Gastrocnemius medialis (tissue), 4 donors: ENCODE results near the gene PSMD10. TPM values are rescaled to one million over a fixed set of nuclear protein-coding genes. Genes with fewer than 3 reads are reported as not detected.
A peak's percentile ranks its signal among the peaks of the same experiment; 100 is the strongest.

ENCODE experiments used
- ATAC-seq, 2 donors: fragments of 150-250 bp; one replicate each; pipeline ENCODE4 v1.9.1; 2016
- DNase-seq, 2 donors: peaks; one replicate each; pipeline ENCODE4 v3.0.0-alpha.2; 2019
- H3K27ac ChIP-seq, 4 donors: fragments of 200-600 bp; sonication (generic); 1 replicate in 1 of 4; 2 replicates in 3 of 4; pipeline ENCODE4 v1.5.1; 2016 to 2018; ENCODE audit warnings: mild to moderate bottlenecking in 2 of 4, moderate library complexity in 1 of 4
- H3K27me3 ChIP-seq, 3 donors: fragments of 200-600 bp; sonication (generic) in 2 of 3; 1 replicate in 1 of 3; 2 replicates in 2 of 3; pipeline versions ENCODE4 v1.5.1 to v1.6.0; 2016 to 2019; ENCODE audit warnings: mild to moderate bottlenecking in 1 of 3, moderate library complexity in 1 of 3
- H3K36me3 ChIP-seq, 2 donors: fragments of 200-600 bp; sonication (generic) in 1 of 2; one replicate each; pipeline ENCODE4 v1.5.1; 2017 to 2018
- H3K4me1 ChIP-seq, 2 donors: fragments of 200-600 bp; sonication (generic) in 1 of 2; one replicate each; pipeline ENCODE4 v1.5.1; 2016 to 2017; ENCODE audit warnings: mild to moderate bottlenecking in 2 of 2
- H3K4me3 ChIP-seq, 4 donors: fragments of 200-600 bp; sonication (generic) in 3 of 4; 1 replicate in 1 of 4; 2 replicates in 3 of 4; pipeline ENCODE4 v1.5.1; 2016 to 2019; ENCODE audit warnings: mild to moderate bottlenecking in 2 of 4
- H3K9me3 ChIP-seq, 3 donors: fragments of 200-600 bp; sonication (generic) in 2 of 3; 1 replicate in 1 of 3; 2 replicates in 2 of 3; pipeline ENCODE4 v1.5.1; 2016 to 2019
- POLR2A ChIP-seq, 2 donors: fragments of 450-650 bp; IDR thresholded peaks; one replicate each; pipeline ENCODE4 v1.6.1; 2017; ENCODE audit warnings: antibody characterized with exemption in 2 of 2, mild to moderate bottlenecking in 2 of 2, moderate library complexity in 2 of 2
- in situ Hi-C, 4 donors: fragments of 200-750 bp; cut with MboI; loops; one replicate each; pipeline versions ENCODE4 v1.15.0 to v1.8.0; 2017; ENCODE audit warnings: low sequenced_read_pairs in 4 of 4
- intact Hi-C: fragments of 100-400 bp; cut with DNase I; formaldehyde crosslinking; loops from one replicate; pipeline ENCODE4 v1.15.1; 2023; ENCODE audit warnings: low total_unique reads
- total RNA-seq, 4 donors: library from RNA; depleted of rRNA; stranded (reverse); fragments of >200 nt; gene quantifications; one replicate each; pipeline versions ENCODE4 v1.1.0 to v1.2.3, GENCODE V29; 2016
- TF ChIP-seq, protein P1 (sequence below), 5 experiments: fragments of 450-650 bp in 3 of 5; fragments of 200-600 bp in 2 of 5; sonication (generic) in 2 of 5; IDR thresholded peaks in 4 of 5; conservative IDR thresholded peaks in 1 of 5; 1 replicate in 4 of 5; 2 replicates in 1 of 5; pipeline ENCODE4 v1.5.1; 2016 to 2019; ENCODE audit warnings: antibody characterized with exemption in 5 of 5, mild to moderate bottlenecking in 3 of 5, moderate library complexity in 3 of 5

Gene PSMD10
- total RNA-seq, 4 donors from 2014 or later, result 16.5 to 33.5 (median 18.6) TPM

DNA sequence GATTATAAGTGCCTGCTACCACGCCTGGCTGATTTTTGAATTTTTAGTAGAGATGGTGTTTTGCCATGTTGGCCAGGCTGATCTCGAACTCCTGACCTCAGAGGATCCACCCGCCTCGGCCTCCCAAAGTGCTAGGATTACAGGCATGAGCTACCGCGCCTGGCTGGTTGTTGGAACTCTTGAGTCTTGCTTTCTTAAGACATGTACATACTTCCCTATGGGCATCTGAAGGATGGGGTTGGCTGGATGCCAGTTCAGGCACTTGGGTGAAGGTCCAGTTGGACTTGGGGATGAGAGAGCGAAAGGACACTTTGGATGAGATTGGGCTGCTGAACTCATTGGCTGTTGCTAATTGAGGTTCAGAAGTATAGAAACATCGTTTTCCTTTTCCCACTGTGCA lies 40.7 kb upstream of the PSMD10 start:
- H3K27ac ChIP-seq, result peak overlapping the region; percentile 4 to 48 (median 22)
- ATAC-seq (no peak), DNase-seq (no peak)
- no peaks in the 10 kb centered on the region for H3K9me3 ChIP-seq
- no peaks in the 10 kb centered on the region for H3K27me3 ChIP-seq
- in situ Hi-C loops, result no loop called here
- H3K4me3 ChIP-seq, result no peak overlapping the region
- intact Hi-C loops, result no loop called here
- H3K4me1 ChIP-seq, result no peaks in the 10 kb centered on the region
- H3K36me3 ChIP-seq, result no peaks in the 10 kb centered on the region
- TF ChIP-seq, protein P1, sequence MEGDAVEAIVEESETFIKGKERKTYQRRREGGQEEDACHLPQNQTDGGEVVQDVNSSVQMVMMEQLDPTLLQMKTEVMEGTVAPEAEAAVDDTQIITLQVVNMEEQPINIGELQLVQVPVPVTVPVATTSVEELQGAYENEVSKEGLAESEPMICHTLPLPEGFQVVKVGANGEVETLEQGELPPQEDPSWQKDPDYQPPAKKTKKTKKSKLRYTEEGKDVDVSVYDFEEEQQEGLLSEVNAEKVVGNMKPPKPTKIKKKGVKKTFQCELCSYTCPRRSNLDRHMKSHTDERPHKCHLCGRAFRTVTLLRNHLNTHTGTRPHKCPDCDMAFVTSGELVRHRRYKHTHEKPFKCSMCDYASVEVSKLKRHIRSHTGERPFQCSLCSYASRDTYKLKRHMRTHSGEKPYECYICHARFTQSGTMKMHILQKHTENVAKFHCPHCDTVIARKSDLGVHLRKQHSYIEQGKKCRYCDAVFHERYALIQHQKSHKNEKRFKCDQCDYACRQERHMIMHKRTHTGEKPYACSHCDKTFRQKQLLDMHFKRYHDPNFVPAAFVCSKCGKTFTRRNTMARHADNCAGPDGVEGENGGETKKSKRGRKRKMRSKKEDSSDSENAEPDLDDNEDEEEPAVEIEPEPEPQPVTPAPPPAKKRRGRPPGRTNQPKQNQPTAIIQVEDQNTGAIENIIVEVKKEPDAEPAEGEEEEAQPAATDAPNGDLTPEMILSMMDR (IDR thresholded peaks at IDR 0.05 in 4 of 5, conservative IDR thresholded peaks at IDR 0.05 in 1 of 5), result no peak
- no peak for TF ChIP-seq POLR2A (IDR thresholded peaks at IDR 0.05)

DNA sequence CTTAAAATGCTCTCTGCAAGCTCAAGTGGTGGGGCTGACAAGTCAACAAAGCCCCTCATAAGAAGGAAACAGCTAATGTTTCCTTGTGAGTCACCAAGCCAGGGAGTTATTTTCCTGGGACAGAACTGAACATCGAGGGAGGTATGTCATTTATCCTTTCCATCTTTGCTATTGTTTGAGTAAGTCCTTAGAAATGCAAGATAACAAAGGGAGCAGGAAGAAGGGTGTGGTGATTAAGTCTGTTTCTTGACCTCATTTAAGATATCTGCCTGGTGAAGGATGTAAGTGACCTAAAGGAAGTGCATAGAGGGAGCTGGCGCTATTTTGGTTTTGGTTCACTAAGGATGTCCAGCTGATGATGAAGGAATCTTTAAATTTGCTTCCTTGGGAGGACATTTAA lies 40.1 kb upstream of the PSMD10 start:
- in situ Hi-C loops, result no loop called here

DNA sequence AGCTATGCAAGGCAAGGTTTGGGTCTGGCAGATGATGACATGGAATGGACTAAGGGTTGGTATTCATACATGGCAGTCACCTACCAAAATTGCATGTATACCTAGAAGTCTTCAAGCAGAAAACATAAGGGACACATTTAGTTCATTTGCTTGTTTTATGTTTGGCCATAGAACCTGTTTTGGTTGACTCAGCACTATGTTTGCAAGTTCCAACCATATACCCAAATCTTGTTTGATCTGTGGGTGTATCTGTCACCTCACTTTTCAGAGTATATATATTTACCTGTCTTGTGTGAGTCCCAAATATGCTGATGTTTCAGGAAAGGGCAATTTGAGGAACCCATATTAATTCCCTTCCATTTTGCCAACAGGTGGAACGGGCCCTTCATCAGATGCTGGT lies 39.5 kb upstream of the PSMD10 start:
- DNase-seq, result no peak
- H3K4me1 ChIP-seq, result no peaks in the 10 kb centered on the region
- no peaks in the 10 kb centered on the region for H3K9me3 ChIP-seq
- no peaks in the 10 kb centered on the region for H3K36me3 ChIP-seq
- H3K27me3 ChIP-seq, result no peaks in the 10 kb centered on the region
- TF ChIP-seq, protein P1 (IDR thresholded peaks at IDR 0.05 in 4 of 5, conservative IDR thresholded peaks at IDR 0.05 in 1 of 5), result no peak
- no peak for TF ChIP-seq POLR2A (IDR thresholded peaks at IDR 0.05)
- H3K4me3 ChIP-seq, result no peak overlapping the region
- in situ Hi-C loops (no loop called here), intact Hi-C loops (no loop called here)
- ATAC-seq, result no peak
- H3K27ac ChIP-seq, result peak overlapping the region in 2 of 4 donors; percentile 48 to 54

More for the DNA sequence above, 40.1 kb upstream of the PSMD10 start:
- intact Hi-C loops, result no loop called here
- Histone ChIP-seq H3K4me3 (no peak overlapping the region), H3K27ac (peak overlapping the region in 2 of 4 donors; percentile 48 to 54), H3K27me3 (no peaks in the 10 kb centered on the region), H3K4me1 (no peaks in the 10 kb centered on the region), H3K36me3 (no peaks in the 10 kb centered on the region), H3K9me3 (no peaks in the 10 kb centered on the region)
- TF ChIP-seq, protein P1 (IDR thresholded peaks at IDR 0.05 in 4 of 5, conservative IDR thresholded peaks at IDR 0.05 in 1 of 5), result no peak
- no peak for TF ChIP-seq POLR2A (IDR thresholded peaks at IDR 0.05)
- DNase-seq (no peak), ATAC-seq (peak; percentile 33 to 49)

DNA sequence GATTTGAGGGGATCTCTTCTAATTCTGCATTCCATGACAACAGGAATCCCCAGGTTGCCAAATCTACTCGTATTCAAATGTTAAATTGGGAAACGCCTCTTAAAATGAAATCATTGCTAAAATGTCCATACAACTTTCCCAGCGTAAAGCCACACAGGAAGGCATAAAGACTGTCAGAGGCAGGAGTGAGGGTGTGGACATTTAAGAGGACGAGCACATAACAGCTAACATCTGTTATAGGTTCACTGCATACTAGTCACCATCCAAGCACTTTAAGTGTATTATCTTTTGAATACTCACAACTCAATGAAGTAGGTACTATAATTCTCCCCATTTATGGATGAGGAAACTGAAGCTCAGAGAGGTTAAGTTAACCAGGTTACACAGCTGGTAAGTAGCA lies 35.8 kb upstream of the PSMD10 start:
- no peaks in the 10 kb centered on the region for H3K9me3 ChIP-seq
- no peak for ATAC-seq
- peaks cover 0 to 13% of the 10 kb centered on the region in 2 donors for H3K4me1 ChIP-seq
- H3K36me3 ChIP-seq, result no peaks in the 10 kb centered on the region
- in situ Hi-C loops (no loop called here), intact Hi-C loops (no loop called here)
- no peak for DNase-seq
- no peaks in the 10 kb centered on the region for H3K27me3 ChIP-seq
- no peak overlapping the region for H3K27ac ChIP-seq
- TF ChIP-seq, protein P1 (IDR thresholded peaks at IDR 0.05 in 4 of 5, conservative IDR thresholded peaks at IDR 0.05 in 1 of 5), result no peak
- no peak for TF ChIP-seq POLR2A (IDR thresholded peaks at IDR 0.05)
- no peak overlapping the region for H3K4me3 ChIP-seq

DNA sequence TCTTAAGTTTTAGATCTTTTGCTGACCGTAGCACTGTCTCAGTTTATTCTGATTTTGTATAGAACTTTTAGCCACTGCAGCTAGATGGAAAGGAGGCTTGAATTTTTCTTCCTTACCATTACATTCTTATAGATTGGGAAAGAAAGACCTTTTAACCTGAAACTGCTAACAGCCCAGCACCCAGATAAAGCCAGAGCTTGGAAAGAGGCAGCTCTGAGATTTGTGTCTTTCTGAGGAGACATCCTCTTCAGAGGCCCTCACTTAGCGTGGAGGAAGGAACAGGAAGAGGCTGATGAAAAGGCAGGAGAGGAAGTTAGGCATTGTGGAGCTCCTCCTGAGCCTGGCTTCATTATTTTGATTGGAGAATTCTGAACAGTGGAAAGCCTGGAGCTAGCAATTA lies 35.3 kb upstream of the PSMD10 start:
- H3K4me1 ChIP-seq, result peaks cover 0 to 13% of the 10 kb centered on the region in 2 donors
- H3K36me3 ChIP-seq, result no peaks in the 10 kb centered on the region
- intact Hi-C loops, result no loop called here
- in situ Hi-C loops, result no loop called here
- no peaks in the 10 kb centered on the region for H3K27me3 ChIP-seq
- no peaks in the 10 kb centered on the region for H3K9me3 ChIP-seq
- H3K4me3 ChIP-seq, result no peak overlapping the region
- DNase-seq (no peak), ATAC-seq (no peak)
- TF ChIP-seq, protein P1 (IDR thresholded peaks at IDR 0.05 in 4 of 5, conservative IDR thresholded peaks at IDR 0.05 in 1 of 5), result no peak
- no peak for TF ChIP-seq POLR2A (IDR thresholded peaks at IDR 0.05)
- no peak overlapping the region for H3K27ac ChIP-seq
